ENCODE results near the gene SOST. TPM values are rescaled to one million over a fixed set of nuclear protein-coding genes. Genes with fewer than 3 reads are reported as not detected.

The SOST gene
- total RNA-seq, 4 donors from 2014 or later = not detected

DNA sequence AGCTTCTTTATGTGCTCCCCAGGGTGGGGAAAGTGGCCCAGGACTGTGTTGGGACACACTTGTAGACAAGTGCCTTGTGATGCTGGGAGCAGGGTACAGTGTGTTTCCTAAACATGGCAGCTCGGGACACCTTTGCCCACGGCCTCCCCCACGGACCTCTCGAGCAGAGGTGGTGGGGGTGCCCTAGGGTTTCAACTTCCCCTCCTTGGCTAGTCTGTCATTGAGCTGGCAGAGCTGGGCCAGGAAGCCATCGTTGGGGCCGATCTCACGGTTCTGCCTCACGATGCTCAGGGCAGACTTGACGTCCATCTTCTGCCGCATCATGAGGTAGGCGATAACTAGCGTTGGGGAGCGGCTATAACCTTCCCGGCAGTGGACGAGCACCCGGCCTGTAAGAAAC, 10.8 kb upstream of the SOST start:
- H3K36me3 ChIP-seq = peaks cover 0 to 38% (median 7%) of the 10 kb centered on the region in 4 donors
- TF ChIP-seq, protein P1, sequence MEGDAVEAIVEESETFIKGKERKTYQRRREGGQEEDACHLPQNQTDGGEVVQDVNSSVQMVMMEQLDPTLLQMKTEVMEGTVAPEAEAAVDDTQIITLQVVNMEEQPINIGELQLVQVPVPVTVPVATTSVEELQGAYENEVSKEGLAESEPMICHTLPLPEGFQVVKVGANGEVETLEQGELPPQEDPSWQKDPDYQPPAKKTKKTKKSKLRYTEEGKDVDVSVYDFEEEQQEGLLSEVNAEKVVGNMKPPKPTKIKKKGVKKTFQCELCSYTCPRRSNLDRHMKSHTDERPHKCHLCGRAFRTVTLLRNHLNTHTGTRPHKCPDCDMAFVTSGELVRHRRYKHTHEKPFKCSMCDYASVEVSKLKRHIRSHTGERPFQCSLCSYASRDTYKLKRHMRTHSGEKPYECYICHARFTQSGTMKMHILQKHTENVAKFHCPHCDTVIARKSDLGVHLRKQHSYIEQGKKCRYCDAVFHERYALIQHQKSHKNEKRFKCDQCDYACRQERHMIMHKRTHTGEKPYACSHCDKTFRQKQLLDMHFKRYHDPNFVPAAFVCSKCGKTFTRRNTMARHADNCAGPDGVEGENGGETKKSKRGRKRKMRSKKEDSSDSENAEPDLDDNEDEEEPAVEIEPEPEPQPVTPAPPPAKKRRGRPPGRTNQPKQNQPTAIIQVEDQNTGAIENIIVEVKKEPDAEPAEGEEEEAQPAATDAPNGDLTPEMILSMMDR (IDR thresholded peaks at IDR 0.05) = no peak
- TF ChIP-seq POLR2A (IDR thresholded peaks at IDR 0.05) = no peak
- TF ChIP-seq POLR2AphosphoS5 (IDR thresholded peaks at IDR 0.05) = no peak
- TF ChIP-seq EP300 (IDR thresholded peaks at IDR 0.05; ENCODE audit: low read depth) = no peak
- no peaks in the 10 kb centered on the region for H3K27me3 ChIP-seq
- DNase-seq = no peak
- 90% methylated on average over 16 of the region's 16 CpGs; no CpG with 5 or more reads in 1 of the 2 donors for WGBS, 2 donors (ENCODE audit: low coverage in 1 of 2)
- intact Hi-C loops (cut with DNase I; ENCODE audit: low total_unique reads) (no loop called here), in situ Hi-C loops (cut with MboI; ENCODE audit: low pct_ligation_motif_present in 1 of 4, low pct_unique_long_range_greater_than_20kb in 1 of 4, low sequenced_read_pairs in 3 of 4) (loop anchor here in 2 of 4 donors (10.0 kb wide), 1 partner anchor 195 kb away; no protein-coding TSS in a partner anchor)
- peak overlapping the region in 1 of 4 donors; percentile 46 for H3K27ac ChIP-seq
- H3K4me1 ChIP-seq = peaks cover 0 to 27% (median 3%) of the 10 kb centered on the region in 4 donors
- no peaks in the 10 kb centered on the region for H3K9me3 ChIP-seq
- H3K4me3 ChIP-seq = no peak overlapping the region

GRCh38 chr17:43768943-43769342, 10.4 kb upstream of the SOST start:
- Histone ChIP-seq H3K27ac (peak overlapping the region in 3 of 4 donors; percentile 11 to 46 (median 28)), H3K36me3 (peaks cover 0 to 36% (median 7%) of the 10 kb centered on the region in 4 donors), H3K4me3 (no peak overlapping the region), H3K4me1 (peaks cover 0 to 27% (median 3%) of the 10 kb centered on the region in 4 donors), H3K27me3 (no peaks in the 10 kb centered on the region), H3K9me3 (no peaks in the 10 kb centered on the region)
- TF ChIP-seq POLR2A (IDR thresholded peaks at IDR 0.05) (no peak), EP300 (IDR thresholded peaks at IDR 0.05; ENCODE audit: low read depth) (no peak), POLR2AphosphoS5 (IDR thresholded peaks at IDR 0.05) (no peak)
- TF ChIP-seq, protein P1 (IDR thresholded peaks at IDR 0.05) = no peak
- DNase-seq = no peak
- 92% methylated on average over 7 of the region's 7 CpGs; no CpG with 5 or more reads in 1 of the 2 donors for WGBS, 2 donors (ENCODE audit: low coverage in 1 of 2)
- in situ Hi-C loops (cut with MboI; ENCODE audit: low pct_ligation_motif_present in 1 of 4, low pct_unique_long_range_greater_than_20kb in 1 of 4, low sequenced_read_pairs in 3 of 4) (loop anchor here in 2 of 4 donors (10.0 kb wide), 1 partner anchor 194 kb away; no protein-coding TSS in a partner anchor), intact Hi-C loops (cut with DNase I; ENCODE audit: low total_unique reads) (no loop called here)

GRCh38 chr17:43768382-43768781, 9.8 kb upstream of the SOST start:
- H3K27ac ChIP-seq = peak overlapping the region in 3 of 4 donors; percentile 23 to 46 (median 28)
- 16 to 30% methylated on average over 4 to 9 of the region's 9 CpGs for WGBS, 2 donors (ENCODE audit: low coverage in 1 of 2)
- H3K4me1 ChIP-seq = peaks cover 0 to 27% (median 3%) of the 10 kb centered on the region in 4 donors
- in situ Hi-C loops (cut with MboI; ENCODE audit: low pct_ligation_motif_present in 1 of 4, low pct_unique_long_range_greater_than_20kb in 1 of 4, low sequenced_read_pairs in 3 of 4) (loop anchor here in 2 of 4 donors (10.0 kb wide), 1 partner anchor 194 kb away; no protein-coding TSS in a partner anchor), intact Hi-C loops (cut with DNase I; ENCODE audit: low total_unique reads) (no loop called here)
- DNase-seq = peak; percentile 59
- H3K36me3 ChIP-seq = peaks cover 0 to 36% (median 5%) of the 10 kb centered on the region in 4 donors
- H3K9me3 ChIP-seq = no peaks in the 10 kb centered on the region
- H3K27me3 ChIP-seq = no peaks in the 10 kb centered on the region
- no peak overlapping the region for H3K4me3 ChIP-seq
- TF ChIP-seq POLR2AphosphoS5 (IDR thresholded peaks at IDR 0.05) (no peak), EP300 (IDR thresholded peaks at IDR 0.05; ENCODE audit: low read depth) (no peak), POLR2A (IDR thresholded peaks at IDR 0.05) (no peak)
- TF ChIP-seq, protein P1 (IDR thresholded peaks at IDR 0.05) = no peak

- no peak overlapping the region for H3K27ac ChIP-seq
- peaks cover 0 to 34% (median 3%) of the 10 kb centered on the region in 4 donors for H3K36me3 ChIP-seq
Measured at GRCh38 chr17:43767713-43768059, 9.1 kb upstream of the SOST start.

More at GRCh38 chr17:43767713-43768059, 9.1 kb upstream of the SOST start:
- in situ Hi-C loops (cut with MboI; ENCODE audit: low pct_ligation_motif_present in 1 of 4, low pct_unique_long_range_greater_than_20kb in 1 of 4, low sequenced_read_pairs in 3 of 4) (loop anchor here in 2 of 4 donors (10.0 kb wide), 1 partner anchor 193 kb away; no protein-coding TSS in a partner anchor), intact Hi-C loops (cut with DNase I; ENCODE audit: low total_unique reads) (no loop called here)
- Histone ChIP-seq H3K27me3 (no peaks in the 10 kb centered on the region), H3K9me3 (no peaks in the 10 kb centered on the region), H3K4me1 (peaks cover 0 to 21% (median 0%) of the 10 kb centered on the region in 4 donors), H3K4me3 (no peak overlapping the region)
- no peak for TF ChIP-seq POLR2A (IDR thresholded peaks at IDR 0.05)
- TF ChIP-seq, protein P1 (IDR thresholded peaks at IDR 0.05) = no peak
- TF ChIP-seq POLR2AphosphoS5 (IDR thresholded peaks at IDR 0.05) = no peak
- no peak for TF ChIP-seq EP300 (IDR thresholded peaks at IDR 0.05; ENCODE audit: low read depth)
- 0 to 72% methylated on average over 1 to 5 of the region's 5 CpGs for WGBS, 2 donors (ENCODE audit: low coverage in 1 of 2)
- no peak for DNase-seq
